SK-N-MC (cell line): ENCODE measurements around the gene NADSYN1.
"Not testable (repeated sequence)": the region's sequence is repeated elsewhere in the genome, so short reads cannot be mapped to it uniquely, and the experiment has no call there.

Experiments
- EZH2 ChIP-seq: fragments of 200-600 bp; sonication (generic); IDR thresholded peaks from one replicate; pipeline ENCODE4 v1.6.1; 2017; ENCODE audit warnings: antibody characterized with exemption
- POLR2AphosphoS5 ChIP-seq: IDR thresholded peaks from 2 replicates; pipeline ENCODE4 v1.6.1; 2012; ENCODE audit warnings: mild to moderate bottlenecking, low read depth, low read length, borderline replicate concordance

- not testable (repeated sequence) for TF ChIP-seq EZH2, POLR2AphosphoS5
Observed at GRCh38 chr11:71540521-71541304, 87.7 kb downstream of the NADSYN1 start.
